Ascending aorta (tissue), 2 donors: ENCODE measurements around the gene SNCG. TPM values are rescaled to one million over a fixed set of nuclear protein-coding genes. Genes with fewer than 3 reads are reported as not detected.
"Not testable (repeated sequence)": the region's sequence is repeated elsewhere in the genome, so short reads cannot be mapped to it uniquely, and the experiment has no call there.

ENCODE experiments used
- DNase-seq, 2 donors: peaks; one replicate each; pipeline ENCODE4 v3.0.0-alpha.2; 2019; ENCODE audit warnings: low spot score in 2 of 2
- H3K27ac ChIP-seq, 2 donors: fragments of 200-600 bp; sonication (generic); one replicate each; pipeline ENCODE4 v1.5.1; 2016 to 2017; ENCODE audit warnings: mild to moderate bottlenecking in 1 of 2
- H3K27me3 ChIP-seq: fragments of 200-600 bp; sonication (generic); one replicate; pipeline ENCODE4 v1.5.1; 2017
- H3K36me3 ChIP-seq, 2 donors: fragments of 200-600 bp; sonication (generic); one replicate each; pipeline ENCODE4 v1.5.1; 2016
- H3K4me1 ChIP-seq, 2 donors: fragments of 200-600 bp; sonication (generic); one replicate each; pipeline ENCODE4 v1.5.1; 2016 to 2017; ENCODE audit warnings: mild to moderate bottlenecking in 1 of 2
- H3K4me3 ChIP-seq, 2 donors: fragments of 200-600 bp; sonication (generic); one replicate each; pipeline ENCODE4 v1.5.1; 2016 to 2017; ENCODE audit warnings: mild to moderate bottlenecking in 1 of 2
- H3K9me3 ChIP-seq, 2 donors: fragments of 200-600 bp; sonication (generic); one replicate each; pipeline ENCODE4 v1.5.1; 2016
- intact Hi-C: fragments of 100-400 bp; cut with DNase I; formaldehyde crosslinking; loops from one replicate; pipeline ENCODE4 v1.15.1; 2023
- total RNA-seq: library from RNA; depleted of rRNA; stranded (reverse); fragments of >200 nt; gene quantifications from one replicate; pipeline ENCODE4 v1.1.0, GENCODE V29; 2016
- TF ChIP-seq, protein P1 (sequence below), 3 experiments: fragments of 200-600 bp in 2 of 3; fragments of 450-650 bp in 1 of 3; sonication (generic) in 2 of 3; IDR thresholded peaks; one replicate each; pipeline ENCODE4 v1.5.1; 2016 to 2019; ENCODE audit warnings: antibody characterized with exemption in 3 of 3, mild to moderate bottlenecking in 1 of 3, moderate library complexity in 1 of 3

The SNCG gene
- total RNA-seq, 1 donor from 2014 or later = 250 TPM

DNA sequence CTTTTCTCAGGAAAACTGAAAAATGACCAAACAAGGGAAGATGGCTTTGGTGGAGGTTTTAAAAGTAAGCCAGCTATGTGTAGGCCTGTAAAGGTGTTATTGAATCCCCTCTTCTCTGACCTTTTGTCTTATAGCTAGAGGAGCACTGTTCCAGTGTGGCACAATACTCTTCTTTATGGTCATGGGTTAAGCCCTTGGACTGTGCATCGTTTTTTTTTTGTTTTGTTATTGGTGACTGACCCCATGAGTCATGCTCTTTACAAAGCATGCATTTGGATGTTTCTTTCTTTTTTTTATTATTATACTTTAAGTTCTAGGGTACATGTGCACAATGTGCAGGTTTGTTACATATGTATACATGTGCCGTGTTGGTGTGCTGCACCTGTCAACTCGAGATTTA, 42.1 kb downstream of the SNCG start:
- TF ChIP-seq, protein P1, sequence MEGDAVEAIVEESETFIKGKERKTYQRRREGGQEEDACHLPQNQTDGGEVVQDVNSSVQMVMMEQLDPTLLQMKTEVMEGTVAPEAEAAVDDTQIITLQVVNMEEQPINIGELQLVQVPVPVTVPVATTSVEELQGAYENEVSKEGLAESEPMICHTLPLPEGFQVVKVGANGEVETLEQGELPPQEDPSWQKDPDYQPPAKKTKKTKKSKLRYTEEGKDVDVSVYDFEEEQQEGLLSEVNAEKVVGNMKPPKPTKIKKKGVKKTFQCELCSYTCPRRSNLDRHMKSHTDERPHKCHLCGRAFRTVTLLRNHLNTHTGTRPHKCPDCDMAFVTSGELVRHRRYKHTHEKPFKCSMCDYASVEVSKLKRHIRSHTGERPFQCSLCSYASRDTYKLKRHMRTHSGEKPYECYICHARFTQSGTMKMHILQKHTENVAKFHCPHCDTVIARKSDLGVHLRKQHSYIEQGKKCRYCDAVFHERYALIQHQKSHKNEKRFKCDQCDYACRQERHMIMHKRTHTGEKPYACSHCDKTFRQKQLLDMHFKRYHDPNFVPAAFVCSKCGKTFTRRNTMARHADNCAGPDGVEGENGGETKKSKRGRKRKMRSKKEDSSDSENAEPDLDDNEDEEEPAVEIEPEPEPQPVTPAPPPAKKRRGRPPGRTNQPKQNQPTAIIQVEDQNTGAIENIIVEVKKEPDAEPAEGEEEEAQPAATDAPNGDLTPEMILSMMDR (IDR thresholded peaks at IDR 0.05) = no peak
- DNase-seq = no peak
- no peaks in the 10 kb centered on the region for H3K9me3 ChIP-seq
- intact Hi-C loops = no loop called here
- no peak overlapping the region for H3K27ac ChIP-seq
- no peak overlapping the region for H3K4me3 ChIP-seq
- H3K4me1 ChIP-seq = no peaks in the 10 kb centered on the region
- peaks cover 10 to 33% of the 10 kb centered on the region in 2 donors for H3K36me3 ChIP-seq
- H3K27me3 ChIP-seq = no peaks in the 10 kb centered on the region

DNA sequence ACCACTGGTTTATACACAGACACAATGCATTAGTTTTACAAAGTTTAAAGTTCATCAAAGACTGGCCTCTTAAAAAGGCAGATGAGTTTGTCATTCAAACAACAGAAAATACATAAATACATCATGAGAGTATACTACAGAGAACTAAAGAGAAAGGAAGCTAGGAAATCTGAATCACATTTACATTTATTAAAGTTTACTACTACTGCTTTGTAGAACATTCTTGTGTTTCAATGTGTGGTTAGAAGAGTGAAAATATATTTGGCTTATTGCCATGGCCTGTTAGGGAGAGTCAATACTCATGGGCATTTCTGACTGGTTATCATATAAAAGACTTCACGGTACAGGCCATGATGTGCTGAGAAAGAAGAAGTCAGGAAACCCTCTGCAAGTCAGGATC, 48.7 kb downstream of the SNCG start:
- H3K4me3 ChIP-seq, H3K27me3 ChIP-seq, H3K27ac ChIP-seq, H3K4me1 ChIP-seq, DNase-seq, H3K9me3 ChIP-seq, intact Hi-C loops: not testable (repeated sequence)
- peaks cover 11% of the 10 kb centered on the region in 2 donors for H3K36me3 ChIP-seq

DNA sequence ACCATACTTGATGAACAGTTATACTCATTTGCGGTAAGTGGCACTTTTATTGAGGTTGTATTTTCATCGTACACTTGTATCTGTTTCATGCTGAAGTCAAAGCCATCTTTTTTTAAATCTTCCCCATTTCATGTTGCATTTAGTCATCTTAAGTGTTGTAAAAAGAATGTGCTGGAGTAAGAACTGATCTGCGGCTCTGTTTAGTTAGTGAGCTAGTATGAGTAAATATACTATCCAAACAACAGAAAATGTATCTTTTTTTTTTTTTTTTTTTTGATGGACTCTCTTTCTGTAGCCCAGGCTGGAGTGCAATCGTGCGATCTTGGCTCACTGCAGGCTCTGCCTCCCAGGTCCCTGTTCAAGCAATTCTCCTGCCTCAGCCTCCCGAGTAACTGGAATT, 49.3 kb downstream of the SNCG start:
- H3K9me3 ChIP-seq, DNase-seq, H3K4me3 ChIP-seq, H3K4me1 ChIP-seq, H3K27me3 ChIP-seq, intact Hi-C loops, H3K27ac ChIP-seq: not testable (repeated sequence)
- H3K36me3 ChIP-seq = peaks cover 11% of the 10 kb centered on the region in 2 donors

DNA sequence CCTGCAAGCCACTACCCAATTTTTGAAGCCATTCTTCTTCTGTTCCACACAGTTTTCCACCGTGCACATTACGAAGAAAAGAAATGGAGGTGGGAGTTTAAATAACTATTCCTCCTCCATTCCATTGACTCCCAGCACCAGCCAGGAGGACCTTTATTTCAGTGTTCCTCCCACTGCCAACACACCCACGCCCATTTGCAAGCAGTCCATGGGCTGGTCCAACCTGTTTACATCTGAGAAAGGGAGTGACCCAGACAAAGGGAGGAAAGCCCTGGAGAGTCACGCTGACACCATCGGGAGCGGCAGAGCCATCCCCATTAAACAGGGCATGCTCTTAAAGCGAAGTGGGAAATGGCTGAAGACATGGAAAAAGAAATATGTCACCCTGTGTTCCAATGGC, 49.9 kb downstream of the SNCG start:
- DNase-seq, H3K9me3 ChIP-seq, H3K4me1 ChIP-seq, H3K27ac ChIP-seq, H3K4me3 ChIP-seq, H3K27me3 ChIP-seq, intact Hi-C loops: not testable (repeated sequence)
- H3K36me3 ChIP-seq = peaks cover 11% of the 10 kb centered on the region in 2 donors

DNA sequence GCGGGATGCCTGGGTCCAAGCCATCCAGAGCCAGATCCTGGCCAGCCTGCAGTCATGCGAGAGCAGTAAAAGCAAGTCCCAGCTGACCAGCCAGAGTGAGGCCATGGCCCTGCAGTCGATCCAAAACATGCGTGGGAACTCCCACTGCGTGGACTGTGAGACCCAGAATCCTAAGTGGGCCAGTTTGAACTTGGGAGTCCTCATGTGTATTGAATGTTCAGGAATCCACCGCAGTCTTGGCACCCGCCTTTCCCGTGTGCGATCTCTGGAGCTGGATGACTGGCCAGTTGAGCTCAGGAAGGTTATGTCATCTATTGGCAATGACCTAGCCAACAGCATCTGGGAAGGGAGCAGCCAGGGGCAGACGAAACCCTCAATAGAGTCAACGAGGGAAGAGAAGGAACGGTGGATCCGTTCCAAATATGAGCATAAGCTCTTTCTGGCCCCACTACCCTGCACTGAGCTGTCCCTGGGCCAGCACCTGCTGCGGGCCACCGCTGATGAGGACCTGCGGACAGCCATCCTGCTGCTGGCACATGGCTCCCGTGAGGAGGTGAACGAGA, 50.8 kb downstream of the SNCG start:
- intact Hi-C loops, H3K27ac ChIP-seq, DNase-seq, H3K4me3 ChIP-seq, H3K4me1 ChIP-seq, H3K27me3 ChIP-seq, H3K9me3 ChIP-seq: not testable (repeated sequence)
- H3K36me3 ChIP-seq = peaks cover 11% of the 10 kb centered on the region in 2 donors

Other genes with a start within 250 kb of the SNCG start
- 12.9 TPM for gene BMPR1A, start 202.0 kb upstream of the SNCG start, total RNA-seq
- 282 TPM for gene MMRN2, start 984 bp upstream of the SNCG start, total RNA-seq
- 882 TPM for gene ADIRF, start 9.9 kb downstream of the SNCG start, total RNA-seq
- gene FAM25A, start 61.7 kb downstream of the SNCG start, total RNA-seq = not detected
- 134 TPM for gene GLUD1, start 136.2 kb downstream of the SNCG start, total RNA-seq
- gene SHLD2, start 136.6 kb downstream of the SNCG start, total RNA-seq = 19.7 TPM